Frontal cortex (tissue), 4 donors: ENCODE measurements around the gene AFAP1. TPM values are rescaled to one million over a fixed set of nuclear protein-coding genes. Genes with fewer than 3 reads are reported as not detected.

Experiments used
- DNase-seq, 2 donors: peaks; one replicate each; pipeline ENCODE4 v3.0.0; 2012; ENCODE audit warnings: low spot score in 2 of 2
- FAIRE-seq: peaks from 2 replicates; lab custom pipeline; 2012; peaks lifted over from hg19 to GRCh38; lab: Jason Lieb, UNC
- total RNA-seq: library from RNA; depleted of rRNA; stranded (reverse); fragments of >200 nt; gene quantifications from one replicate; pipeline ENCODE4 v1.2.3, GENCODE V29; 2014
- donor health status: control.
- donor health status: control.
- donor health status: control.

The AFAP1 gene
- total RNA-seq, 1 donor from 2014 or later: 45.2 TPM

DNA sequence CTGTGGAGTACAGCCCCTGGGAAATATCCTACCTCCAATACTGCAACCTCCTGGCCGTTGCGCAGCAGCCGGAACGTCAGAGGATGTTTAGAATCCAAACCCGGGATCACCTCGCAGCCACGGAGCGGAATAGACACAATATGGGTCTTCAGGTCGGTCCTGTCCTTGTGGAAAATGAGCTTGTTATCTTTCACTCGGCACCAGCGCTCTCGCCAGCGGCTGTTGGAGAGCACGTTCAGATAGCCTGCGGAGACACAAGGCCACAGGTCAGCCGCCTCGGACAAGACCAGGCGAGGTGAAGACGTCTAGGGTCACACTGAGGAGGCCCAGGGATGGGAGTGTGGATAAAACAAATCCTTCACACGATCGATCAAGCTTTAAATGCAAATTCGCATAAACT, 139.3 kb downstream of the AFAP1 start:
- DNase-seq: no peak
- FAIRE-seq: no peak

DNA sequence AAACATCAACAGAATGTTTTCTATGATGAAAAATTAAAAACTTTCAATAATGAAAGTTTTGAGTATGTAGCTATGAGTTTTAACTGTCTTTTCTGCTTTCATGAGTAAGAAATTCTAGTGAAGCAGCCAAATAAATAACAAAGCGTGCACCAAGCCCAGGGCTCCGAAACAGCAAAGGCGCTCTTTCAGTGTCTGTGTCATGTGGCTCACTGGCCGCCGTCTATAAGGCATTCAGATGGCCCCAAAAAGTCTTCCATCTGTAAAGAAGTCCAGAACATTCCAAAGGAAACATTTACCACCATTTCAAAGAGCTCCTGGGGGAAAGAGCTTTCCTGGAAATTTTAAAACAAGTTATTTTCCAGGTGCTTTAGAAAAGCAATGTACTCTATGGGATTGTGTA, 139.9 kb downstream of the AFAP1 start:
- FAIRE-seq (no peak), DNase-seq (no peak)

GRCh38 chr4:7799306-7799705, 140.4 kb downstream of the AFAP1 start:
- FAIRE-seq (no peak), DNase-seq (no peak)

GRCh38 chr4:7798178-7798995, 141.3 kb downstream of the AFAP1 start:
- no peak for FAIRE-seq
- DNase-seq: no peak

DNA sequence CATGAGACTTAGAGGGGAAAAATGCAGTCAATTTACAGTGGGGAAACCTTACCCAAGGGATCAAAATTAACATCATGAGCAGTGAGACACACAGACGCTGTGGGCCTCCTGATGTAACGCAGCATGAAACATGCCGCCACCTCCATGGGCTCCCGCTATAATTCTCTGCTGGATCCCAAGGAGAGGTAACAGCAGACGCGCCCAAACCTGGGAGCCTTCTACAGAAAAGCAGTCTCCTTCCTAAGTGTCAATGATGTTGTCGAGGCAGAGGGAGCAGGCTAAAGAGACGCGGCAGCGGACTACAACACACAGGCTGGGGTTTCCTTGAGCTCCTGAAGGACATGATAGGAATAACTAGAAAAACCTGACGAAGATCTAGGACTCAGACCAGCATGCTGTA, 142.3 kb downstream of the AFAP1 start:
- no peak for DNase-seq
- no peak for FAIRE-seq

- FAIRE-seq (no peak), DNase-seq (no peak)
Observed at GRCh38 chr4:7795983-7796382, 143.7 kb downstream of the AFAP1 start.

DNA sequence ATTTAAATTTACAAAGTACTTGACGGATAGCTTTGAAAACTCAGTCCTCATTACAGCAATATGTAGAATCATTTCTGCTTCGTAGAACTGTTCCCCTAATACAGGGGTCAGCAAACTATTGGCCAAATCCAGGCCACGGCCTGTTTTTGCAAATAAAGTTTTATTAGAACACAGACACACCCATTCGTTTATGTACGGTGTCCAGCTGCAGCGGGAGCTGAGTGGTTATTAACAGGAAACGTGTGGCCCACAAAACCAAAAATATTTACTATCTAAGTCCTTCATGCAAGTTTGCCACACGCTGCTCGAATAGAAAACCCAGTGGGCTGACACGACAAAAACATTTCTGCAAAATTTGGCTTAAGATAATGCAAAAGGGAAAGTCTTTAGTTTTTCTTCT, 146.5 kb downstream of the AFAP1 start:
- DNase-seq (no peak), FAIRE-seq (no peak)

DNA sequence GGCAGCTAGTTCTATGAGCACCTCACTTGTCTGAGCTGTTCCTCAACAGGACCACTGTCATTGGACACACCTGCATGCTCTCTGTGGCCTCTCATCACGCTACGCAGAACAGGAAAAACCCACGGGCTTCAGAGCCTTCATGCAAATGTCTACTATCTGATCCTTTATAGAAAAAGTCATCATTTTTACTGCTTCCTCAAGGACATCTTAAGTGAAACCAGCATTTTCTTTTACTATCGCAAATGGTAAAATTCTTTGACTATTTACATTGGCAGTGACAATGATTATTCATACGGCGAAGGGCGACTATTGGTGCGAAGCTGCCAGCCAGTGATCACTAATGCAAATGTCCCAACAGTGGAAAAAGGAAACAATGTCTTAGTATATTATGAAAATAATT, 147.0 kb downstream of the AFAP1 start:
- no peak for FAIRE-seq

DNA sequence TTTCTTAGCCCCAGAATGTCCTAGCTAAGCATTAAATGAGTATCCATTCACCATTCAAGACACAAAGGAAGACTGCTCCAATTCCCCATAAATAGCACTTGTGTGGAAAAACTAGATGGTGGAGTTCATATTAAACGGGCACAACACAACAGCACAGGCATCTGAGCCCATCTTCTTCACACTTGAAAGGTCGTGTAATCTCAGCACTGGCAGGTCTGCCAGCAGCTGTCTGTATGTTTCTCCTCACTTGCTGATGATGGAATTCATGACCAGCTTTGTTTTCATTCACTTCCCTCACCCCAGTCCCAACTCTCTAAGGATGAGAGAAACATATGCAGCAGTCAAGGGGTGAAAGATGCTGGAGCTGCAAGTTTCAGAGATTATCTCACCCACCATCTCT, 148.7 kb downstream of the AFAP1 start:
- FAIRE-seq: no peak
- DNase-seq: no peak

More for the DNA sequence above, 147.0 kb downstream of the AFAP1 start:
- DNase-seq: no peak

GRCh38 chr4:7790023-7790422, 149.6 kb downstream of the AFAP1 start:
- FAIRE-seq (no peak), DNase-seq (no peak)

DNA sequence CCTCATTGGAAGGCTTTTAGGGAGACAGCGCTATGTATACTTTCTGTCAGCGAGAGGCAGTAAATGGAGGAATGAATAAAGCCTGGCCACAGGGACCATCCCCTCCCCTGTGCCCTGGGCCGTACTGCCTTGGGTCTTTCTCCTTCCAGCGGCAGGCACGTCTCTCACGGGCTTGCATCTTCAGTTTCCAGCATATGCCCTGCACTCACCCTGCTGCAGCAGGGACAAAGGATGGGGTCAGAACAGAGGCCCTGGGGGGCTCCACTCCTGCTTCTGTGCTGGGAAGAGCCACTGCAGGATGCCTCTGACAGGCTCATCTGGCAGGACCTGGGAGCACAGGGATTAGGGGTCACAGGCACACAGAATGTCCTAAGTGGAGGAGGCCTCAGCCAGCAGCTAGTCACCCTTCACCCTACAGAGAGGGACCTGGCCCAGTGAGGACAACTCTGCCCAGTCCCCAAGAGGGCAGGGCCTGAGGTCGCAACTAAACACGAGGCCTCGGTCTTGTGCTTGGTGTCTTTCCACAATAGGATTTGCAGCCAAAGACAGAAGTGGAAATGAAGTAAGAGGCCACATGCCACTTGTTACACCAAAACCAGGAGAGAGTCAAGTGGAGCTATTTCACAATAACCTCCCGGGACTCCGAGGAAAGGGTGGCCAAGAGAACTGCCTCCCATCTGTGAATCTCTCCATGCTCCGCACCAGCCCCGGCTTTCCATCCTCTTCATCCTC, 150.8 kb downstream of the AFAP1 start:
- DNase-seq: no peak
- FAIRE-seq: no peak

DNA sequence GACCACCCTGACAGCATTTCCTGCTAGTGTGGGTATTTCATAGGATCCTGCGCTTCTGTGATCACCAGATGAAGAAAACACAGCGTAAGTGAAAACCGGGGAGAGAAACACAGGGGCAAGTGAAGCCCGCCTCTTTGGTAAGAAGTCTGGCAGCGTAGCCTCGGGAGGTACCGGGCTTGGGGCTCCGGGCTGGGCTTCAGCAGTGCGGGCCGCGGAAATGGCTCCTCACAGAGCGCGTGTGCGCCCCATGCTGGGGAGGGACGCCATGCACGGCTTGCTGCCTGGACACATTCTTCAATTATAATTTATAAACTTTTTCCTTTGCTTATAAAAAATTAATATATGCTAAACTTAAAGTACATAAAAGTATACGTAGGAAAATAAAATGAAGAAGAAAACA, 151.5 kb downstream of the AFAP1 start:
- no peak for DNase-seq
- FAIRE-seq: no peak

DNA sequence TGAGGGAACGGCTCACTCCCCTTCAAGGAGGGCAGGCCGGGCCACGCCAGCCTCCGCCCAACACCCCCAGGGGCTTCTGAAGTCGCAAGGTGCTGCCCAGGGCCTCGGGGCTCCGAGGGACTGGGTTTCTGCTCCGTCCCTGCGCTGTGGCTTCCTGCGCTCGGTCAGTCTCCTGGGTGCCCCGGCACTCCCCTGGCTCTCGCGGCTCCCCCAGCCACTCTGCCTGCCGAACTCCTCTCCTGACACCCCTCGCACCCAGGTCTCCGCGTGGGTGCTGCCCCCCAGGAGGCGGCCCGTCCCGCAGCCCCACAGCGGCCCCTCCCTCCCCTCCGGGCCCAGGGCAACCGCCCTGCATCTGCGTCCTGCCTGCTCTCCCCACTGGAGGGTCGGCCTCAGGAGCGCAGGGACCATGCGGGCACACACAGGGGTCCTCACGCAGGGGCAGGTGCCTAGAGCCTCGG, 151.9 kb downstream of the AFAP1 start:
- FAIRE-seq (no peak), DNase-seq (no peak)

DNA sequence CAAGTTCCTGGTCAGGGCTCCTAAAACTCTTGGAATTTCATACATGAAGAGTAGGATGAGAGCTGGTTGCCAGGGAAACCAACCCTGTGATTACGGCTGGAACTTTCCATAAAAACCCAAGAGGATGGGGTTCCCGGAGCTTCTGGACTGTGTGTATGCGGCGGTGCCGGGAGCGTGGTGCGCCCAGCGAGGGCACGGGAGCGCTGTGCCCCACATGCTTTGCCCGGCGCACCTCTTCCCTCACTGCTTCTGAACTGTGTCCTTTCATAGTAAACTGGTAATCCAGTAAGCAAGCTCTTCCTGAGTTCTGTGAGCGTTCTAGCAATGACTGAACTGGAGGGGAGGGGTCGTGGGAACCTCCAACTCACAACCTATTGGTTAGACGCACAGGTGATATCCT, 152.6 kb downstream of the AFAP1 start:
- FAIRE-seq: no peak
- DNase-seq: no peak

DNA sequence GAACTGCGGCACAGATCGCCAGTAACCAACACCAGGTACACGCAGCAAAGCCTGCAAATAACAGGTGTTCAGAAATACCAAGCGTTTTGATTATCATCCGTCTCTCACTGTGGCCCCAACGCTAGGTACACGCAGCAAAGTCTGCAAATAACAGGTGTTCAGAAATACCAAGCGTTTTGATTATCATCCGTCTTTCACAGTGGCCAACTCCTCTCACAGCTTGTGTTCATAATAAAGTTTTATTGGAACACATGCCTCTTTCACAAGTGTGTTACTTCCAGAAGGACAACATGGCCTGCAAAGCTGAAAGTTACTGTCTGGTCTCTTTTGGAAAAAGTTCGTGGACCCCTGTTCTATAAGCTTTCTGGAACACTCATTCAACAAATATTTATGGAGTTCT, 153.1 kb downstream of the AFAP1 start:
- no peak for FAIRE-seq
- DNase-seq: no peak

DNA sequence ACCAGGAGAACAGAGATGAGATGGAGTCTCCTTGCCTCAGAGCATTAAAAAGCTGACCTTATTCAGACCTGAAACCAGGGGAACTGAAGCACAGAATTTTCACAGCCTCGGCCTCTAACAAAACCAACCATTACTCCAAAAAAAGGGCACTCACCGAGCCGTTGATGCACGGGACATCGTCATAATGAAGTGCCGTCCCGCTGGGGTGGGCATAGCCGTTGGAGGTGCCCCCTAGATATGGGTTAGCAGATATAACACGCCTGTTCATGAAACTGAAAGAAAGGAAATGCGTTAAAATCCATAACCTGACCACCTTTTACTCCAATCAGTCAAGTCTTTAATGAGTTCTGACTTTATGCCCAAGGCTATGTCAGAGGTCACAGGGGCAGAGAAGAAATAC, 153.6 kb downstream of the AFAP1 start:
- FAIRE-seq (no peak), DNase-seq (no peak)

DNA sequence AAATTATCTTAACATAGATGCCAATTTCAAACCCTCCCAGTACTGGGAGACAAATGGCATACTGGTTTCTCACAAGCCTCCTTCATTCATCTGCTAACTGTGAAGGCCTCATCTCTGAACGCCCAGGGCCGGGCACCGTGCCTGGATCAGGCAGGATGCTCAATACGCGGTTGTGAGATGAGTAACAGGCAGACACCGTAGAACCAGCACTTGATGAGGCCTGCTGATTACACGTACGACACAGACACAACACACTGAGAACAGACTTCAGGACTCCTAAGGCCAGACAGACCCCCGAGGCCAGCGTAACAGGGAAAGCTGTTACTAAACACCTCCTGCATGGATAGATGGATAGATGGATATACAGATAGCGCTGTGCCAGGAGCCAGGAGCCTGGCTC, 154.6 kb downstream of the AFAP1 start:
- DNase-seq (no peak), FAIRE-seq (no peak)

DNA sequence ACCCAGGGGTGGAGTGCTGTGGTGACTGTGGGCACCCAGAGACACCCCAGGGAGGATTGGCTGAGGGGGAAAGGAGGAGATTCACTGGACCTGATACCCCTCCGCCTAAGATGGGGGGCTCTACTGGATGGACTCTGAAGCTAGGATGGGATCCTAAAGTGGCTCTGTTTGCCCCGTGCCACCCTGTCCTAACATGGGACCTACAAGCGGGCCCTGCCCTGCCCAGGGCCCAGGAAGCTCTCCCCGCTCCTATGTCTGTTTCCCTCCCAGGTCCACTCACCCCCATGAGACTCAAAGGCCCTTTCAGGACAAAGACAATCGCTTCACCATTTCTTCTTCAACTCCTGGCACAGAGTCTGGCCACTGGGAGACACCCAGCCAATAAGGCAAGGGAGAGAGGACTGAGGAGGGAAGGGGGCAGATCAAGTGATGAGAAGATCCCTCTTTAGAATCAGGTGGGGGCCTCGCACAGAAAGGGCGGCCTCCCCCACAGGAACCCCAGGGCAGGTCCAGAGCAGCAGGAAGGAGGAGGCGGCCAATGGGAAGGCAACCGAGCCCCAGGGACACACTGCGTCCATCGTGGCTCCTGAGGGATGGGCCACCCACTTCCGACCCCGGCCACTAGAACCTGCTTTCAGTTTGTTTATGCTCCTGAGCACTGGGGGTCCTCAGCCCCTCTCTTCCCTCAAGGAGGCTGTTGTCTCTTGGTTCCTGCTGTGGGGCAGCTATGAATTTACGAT, 155.4 kb downstream of the AFAP1 start:
- DNase-seq (no peak), FAIRE-seq (no peak)

GRCh38 chr4:7783541-7783940, 156.1 kb downstream of the AFAP1 start:
- no peak for DNase-seq
- no peak for FAIRE-seq

DNA sequence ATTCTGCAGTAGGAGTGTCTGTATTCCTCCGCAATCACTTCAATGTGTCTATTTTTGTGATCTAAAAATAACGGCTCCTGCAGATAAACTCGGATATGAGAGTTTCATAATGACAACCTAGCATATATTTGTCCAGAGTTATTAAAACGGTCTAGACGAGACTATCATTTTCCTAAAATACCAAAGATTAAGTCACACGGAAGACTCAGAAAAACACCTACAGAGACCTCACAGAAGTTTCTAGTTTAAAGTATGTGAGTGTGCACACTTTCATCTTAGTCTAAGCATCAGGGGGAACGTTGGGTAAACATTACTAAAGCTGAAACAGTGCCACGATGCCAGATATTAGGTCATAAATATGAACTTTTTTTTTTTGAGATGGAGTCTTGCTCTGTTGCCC, 156.9 kb downstream of the AFAP1 start:
- FAIRE-seq (no peak), DNase-seq (no peak)

DNA sequence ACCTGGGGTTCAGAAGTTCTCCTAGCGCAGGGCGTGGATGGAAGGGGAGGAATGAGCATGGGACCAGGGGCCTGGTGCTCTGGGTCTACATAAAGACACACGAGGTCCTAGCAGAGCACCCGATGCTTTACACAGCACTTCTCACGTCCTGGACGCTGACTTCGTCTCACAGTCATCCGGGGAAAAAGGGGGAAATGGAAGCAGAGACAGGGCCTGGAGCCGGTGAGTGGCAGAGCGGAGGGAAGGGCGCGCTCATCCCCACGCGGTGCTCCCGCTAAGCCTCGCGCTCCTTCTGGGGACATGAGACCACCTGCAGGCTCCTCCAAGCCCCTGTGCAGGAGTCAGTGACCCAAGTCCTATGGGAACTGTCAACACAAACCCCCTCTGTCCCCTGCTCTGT, 157.7 kb downstream of the AFAP1 start:
- DNase-seq (no peak), FAIRE-seq (no peak)
